ENCODE measurements around the gene MTMR4.

Gene MTMR4

GRCh38 chr17:58541249-58541648 is 26.8 kb upstream of the MTMR4 start:
- no peaks in the 10 kb centered on the region for H3K79me2 ChIP-seq
- H3K4me3 ChIP-seq (ENCODE audit: low read depth, low read length): no peak overlapping the region
- no peaks in the 10 kb centered on the region for H3K9me3 ChIP-seq (ENCODE audit: control insufficient read depth, low read length)
- H3K4me2 ChIP-seq (ENCODE audit: low read length): no peak overlapping the region
- H3K27ac ChIP-seq: no peak overlapping the region
- peaks cover 3% of the 10 kb centered on the region for H3K36me3 ChIP-seq (ENCODE audit: control insufficient read depth, insufficient read depth, low read length)
- TF ChIP-seq CTCF (IDR thresholded peaks at IDR 0.05): no peak
- no peak overlapping the region for H3K9ac ChIP-seq
- no peak overlapping the region for H2AFZ ChIP-seq
- no peaks in the 10 kb centered on the region for H3K4me1 ChIP-seq
- H3K27me3 ChIP-seq (ENCODE audit: control insufficient read depth, insufficient read depth, low read length): no peaks in the 10 kb centered on the region

- Histone ChIP-seq H3K27me3 (ENCODE audit: control insufficient read depth, insufficient read depth, low read length) (no peaks in the 10 kb centered on the region), H3K36me3 (ENCODE audit: control insufficient read depth, insufficient read depth, low read length) (peaks cover 3% of the 10 kb centered on the region), H3K4me3 (ENCODE audit: low read depth, low read length) (no peak overlapping the region), H2AFZ (no peak overlapping the region), H3K9me3 (ENCODE audit: control insufficient read depth, low read length) (no peaks in the 10 kb centered on the region), H3K27ac (no peak overlapping the region), H3K4me1 (no peaks in the 10 kb centered on the region), H3K79me2 (no peaks in the 10 kb centered on the region), H3K9ac (no peak overlapping the region), H3K4me2 (ENCODE audit: low read length) (no peak overlapping the region)
- no peak for TF ChIP-seq CTCF (IDR thresholded peaks at IDR 0.05)
These were observed 25.3 kb upstream of the MTMR4 start for GRCh38 chr17:58539698-58540097.

- H3K27me3 ChIP-seq (ENCODE audit: control insufficient read depth, insufficient read depth, low read length): no peaks in the 10 kb centered on the region
These were observed 24.5 kb upstream of the MTMR4 start for GRCh38 chr17:58538811-58539409.

GRCh38 chr17:58537266-58537665 is 22.8 kb upstream of the MTMR4 start:
- Histone ChIP-seq H3K9me3 (ENCODE audit: control insufficient read depth, low read length) (no peaks in the 10 kb centered on the region), H3K79me2 (no peaks in the 10 kb centered on the region), H2AFZ (no peak overlapping the region), H3K4me2 (ENCODE audit: low read length) (no peak overlapping the region), H3K36me3 (ENCODE audit: control insufficient read depth, insufficient read depth, low read length) (no peaks in the 10 kb centered on the region), H3K27me3 (ENCODE audit: control insufficient read depth, insufficient read depth, low read length) (no peaks in the 10 kb centered on the region), H3K4me3 (ENCODE audit: low read depth, low read length) (no peak overlapping the region), H3K4me1 (peaks cover 6% of the 10 kb centered on the region), H3K9ac (no peak overlapping the region), H3K27ac (no peak overlapping the region)
- no peak for TF ChIP-seq CTCF (IDR thresholded peaks at IDR 0.05)

More at GRCh38 chr17:58538811-58539409, 24.5 kb upstream of the MTMR4 start:
- H2AFZ ChIP-seq: no peak overlapping the region
- no peak overlapping the region for H3K27ac ChIP-seq
- no peaks in the 10 kb centered on the region for H3K4me1 ChIP-seq
- H3K9ac ChIP-seq: no peak overlapping the region
- peaks cover 3% of the 10 kb centered on the region for H3K36me3 ChIP-seq (ENCODE audit: control insufficient read depth, insufficient read depth, low read length)
- no peak overlapping the region for H3K4me2 ChIP-seq (ENCODE audit: low read length)
- H3K79me2 ChIP-seq: no peaks in the 10 kb centered on the region
- TF ChIP-seq CTCF (IDR thresholded peaks at IDR 0.05): no peak
- no peaks in the 10 kb centered on the region for H3K9me3 ChIP-seq (ENCODE audit: control insufficient read depth, low read length)
- H3K4me3 ChIP-seq (ENCODE audit: low read depth, low read length): no peak overlapping the region

GRCh38 chr17:58536542-58536941 is 22.1 kb upstream of the MTMR4 start:
- Histone ChIP-seq H3K27ac (no peak overlapping the region), H3K4me1 (peaks cover 7% of the 10 kb centered on the region), H3K4me2 (ENCODE audit: low read length) (no peak overlapping the region), H3K9ac (no peak overlapping the region), H3K9me3 (ENCODE audit: control insufficient read depth, low read length) (no peaks in the 10 kb centered on the region), H3K27me3 (ENCODE audit: control insufficient read depth, insufficient read depth, low read length) (no peaks in the 10 kb centered on the region), H3K36me3 (ENCODE audit: control insufficient read depth, insufficient read depth, low read length) (no peaks in the 10 kb centered on the region), H2AFZ (no peak overlapping the region), H3K79me2 (no peaks in the 10 kb centered on the region), H3K4me3 (ENCODE audit: low read depth, low read length) (no peak overlapping the region)
- TF ChIP-seq CTCF (IDR thresholded peaks at IDR 0.05): no peak

Measured in parathyroid adenoma (tissue), 2 donors.